K562 (cell line): ENCODE results near the gene SND1. TPM values are rescaled to one million over a fixed set of nuclear protein-coding genes. Genes with fewer than 3 reads are reported as not detected.

ENCODE experiments used
- ATAC-seq: fragments of 200-7000 bp; cut with Tn5 transposase; 3 replicates; pipeline ENCODE4 v1.9.1; 2020; ENCODE audit warnings: moderate library complexity
- BruUV-seq: library from RNA; stranded (reverse); fragments of 400-500 nt; replicated peaks from 2 replicates; lab custom pipeline; 2021; lab: Mats Ljungman, UMichigan
- CTCF ChIA-PET: fragments of 300-600 bp; formaldehyde crosslinking; extraction: SDS; loops from one replicate; lab custom pipeline; 2021; ENCODE audit warnings: low intra/inter-chr PET ratio; lab: Yijun Ruan, JAX
- POLR2A ChIA-PET: fragments of 300-600, 350-650 bp; sonication (Branson Sonifier 250); formaldehyde crosslinking; extraction: SDS; loops from one replicate; lab custom pipeline; 2021; ENCODE audit warnings: antibody characterized with exemption, inconsistent platforms; lab: Yijun Ruan, JAX
- DNase-seq, 4 experiments: peaks; one replicate each; pipeline versions ENCODE4 v3.0.0 to v3.0.0-alpha.2; 2011 to 2018; ENCODE audit warnings: low spot score in 3 of 4, mixed read lengths in 3 of 4; ENCODE audit errors: extremely low read depth in 1 of 4
- FAIRE-seq: peaks from 2 replicates; lab custom pipeline; 2011; peaks lifted over from hg19 to GRCh38; lab: Jason Lieb, UNC
- H2AFZ ChIP-seq: 2 replicates; pipeline ENCODE4 v1.6.0; 2011; ENCODE audit warnings: low read depth, low read length, control low read depth, inconsistent platforms
- H3K27ac ChIP-seq: fragments of 200-600 bp; 3 replicates; pipeline ENCODE4 v1.8.0; 2011; ENCODE audit warnings: low read depth, mild to moderate bottlenecking, control low read depth, inconsistent platforms, low read length, moderate library complexity, mixed read lengths; ENCODE audit errors: extremely low read depth
- H3K27me3 ChIP-seq, 2 experiments: fragments of 300-600 bp in 1 of 2; 2 replicates in 1 of 2; 3 replicates in 1 of 2; pipeline versions ENCODE4 v1.6.0 to v1.8.0; 2011; ENCODE audit warnings: inconsistent platforms in 2 of 2, low read length in 2 of 2, mild to moderate bottlenecking in 1 of 2, mixed read lengths in 1 of 2, moderate library complexity in 1 of 2; ENCODE audit not compliant: control insufficient read depth in 2 of 2, insufficient read depth in 2 of 2
- H3K36me3 ChIP-seq: fragments of 300-600 bp; 3 replicates; pipeline ENCODE4 v1.8.0; 2011; ENCODE audit warnings: mild to moderate bottlenecking, low read length, inconsistent platforms; ENCODE audit not compliant: control insufficient read depth, insufficient read depth
- H3K4me1 ChIP-seq, 2 experiments: fragments of 200-600 bp in 1 of 2; replicated peaks in 1 of 2; 2 replicates in 1 of 2; 3 replicates in 1 of 2; pipeline versions ENCODE4 v1.5.1 to v1.8.0; 2011; ENCODE audit warnings: inconsistent platforms in 2 of 2, low read length in 2 of 2, mild to moderate bottlenecking in 1 of 2, mixed read lengths in 1 of 2, moderate library complexity in 1 of 2; ENCODE audit not compliant: control insufficient read depth in 2 of 2, insufficient read depth in 2 of 2
- H3K4me2 ChIP-seq: 2 replicates; pipeline ENCODE4 v1.6.1; 2011; ENCODE audit warnings: low read length, control low read depth, inconsistent platforms, mixed read lengths; ENCODE audit not compliant: insufficient read depth
- H3K4me3 ChIP-seq: fragments of 200-600 bp; sonication (generic), shearing (Covaris generic); 2 replicates; pipeline ENCODE4 v1.5.1; 2016; ENCODE audit warnings: control low read depth, inconsistent platforms
- H3K79me2 ChIP-seq: fragments of 200-600 bp; 3 replicates; pipeline ENCODE4 v1.8.0; 2011; ENCODE audit warnings: low read length, inconsistent platforms; ENCODE audit not compliant: control insufficient read depth, insufficient read depth
- H3K9ac ChIP-seq, 2 experiments: 2 replicates each; pipeline versions ENCODE4 v1.6.0 to v1.6.1; 2011; ENCODE audit warnings: low read depth in 2 of 2, low read length in 2 of 2, control low read depth in 1 of 2, inconsistent platforms in 1 of 2, mild to moderate bottlenecking in 1 of 2, mixed read lengths in 1 of 2; ENCODE audit not compliant: insufficient read depth in 1 of 2
- H3K9me1 ChIP-seq: one replicate; pipeline ENCODE4 v1.6.0; 2011; ENCODE audit warnings: inconsistent platforms, mild to moderate bottlenecking, low read length, moderate library complexity; ENCODE audit not compliant: control insufficient read depth, insufficient read depth
- H3K9me3 ChIP-seq: replicated peaks from 2 replicates; pipeline ENCODE4 v1.5.1; 2011; ENCODE audit warnings: low read depth, low read length, inconsistent platforms; ENCODE audit not compliant: control insufficient read depth, insufficient read depth
- H4K20me1 ChIP-seq: replicated peaks from 2 replicates; pipeline ENCODE4 v1.6.1; 2011; ENCODE audit warnings: low read length, inconsistent platforms, mixed read lengths; ENCODE audit not compliant: control insufficient read depth, insufficient read depth
- CBFA2T3 ChIP-seq: fragments of 450-650 bp; IDR thresholded peaks from 2 replicates; pipeline ENCODE4 v1.6.1; 2017
- EGR1 ChIP-seq: fragments of 450-650 bp; conservative IDR thresholded peaks from 2 replicates; pipeline ENCODE4 v1.6.1; 2017; ENCODE audit warnings: mild to moderate bottlenecking
- FOSL1 ChIP-seq: fragments of 200-800 bp; sonication (Bioruptor generic); conservative IDR thresholded peaks from 2 replicates; pipeline ENCODE4 v1.6.1; 2016; ENCODE audit warnings: missing genetic modification characterization, missing compliant biosample characterization
- GTF2F1 ChIP-seq: IDR thresholded peaks from 2 replicates; pipeline ENCODE4 v1.6.1; 2011; ENCODE audit warnings: low read depth, low read length, improper control_type of control experiment
- JUND ChIP-seq, 2 experiments: IDR thresholded peaks; 2 replicates in 1 of 2; 3 replicates in 1 of 2; pipeline ENCODE4 v1.6.1; 2011; ENCODE audit warnings: borderline replicate concordance in 2 of 2, low read depth in 2 of 2, low read length in 2 of 2, improper control_type of control experiment in 1 of 2, missing biosample characterization in 1 of 2, missing genetic modification characterization in 1 of 2, missing genetic modification reagents in 1 of 2
- LCOR ChIP-seq: sonication (generic); formaldehyde crosslinking; IDR thresholded peaks from 2 replicates; pipeline ENCODE4 v1.8.0; 2022; ENCODE audit warnings: mild to moderate bottlenecking, missing genetic modification reagents
- NEUROD1 ChIP-seq: fragments of 150-350 bp; IDR thresholded peaks from 2 replicates; pipeline ENCODE4 v1.6.1; 2014; ENCODE audit warnings: borderline replicate concordance, low read length, low read depth; ENCODE audit not compliant: partially characterized antibody
- NR1H2 ChIP-seq: sonication (generic); formaldehyde crosslinking; IDR thresholded peaks from 2 replicates; pipeline ENCODE4 v1.4.0; 2020; ENCODE audit warnings: mild to moderate bottlenecking, missing genetic modification reagents
- PKNOX1 ChIP-seq: fragments of 450-650 bp; IDR thresholded peaks from 2 replicates; pipeline ENCODE4 v1.6.1; 2016
- RBM22 ChIP-seq: fragments of 200-400 bp; formaldehyde crosslinking; IDR thresholded peaks from 2 replicates; pipeline ENCODE4 v1.6.1; 2018; ENCODE audit warnings: low read length, low read depth; ENCODE audit not compliant: poor library complexity, severe bottlenecking
- RFX7 ChIP-seq: fragments of 250-450 bp; sonication (Bioruptor Pico); IDR thresholded peaks from 2 replicates; pipeline ENCODE4 v1.5.1; 2021; ENCODE audit warnings: mild to moderate bottlenecking
- STAT5A ChIP-seq: IDR thresholded peaks from 2 replicates; pipeline ENCODE4 v1.6.1; 2012; ENCODE audit warnings: low read length, inconsistent platforms, borderline replicate concordance
- TCF3 ChIP-seq: sonication (generic); formaldehyde crosslinking; IDR thresholded peaks from 2 replicates; pipeline ENCODE4 v1.4.0; 2020; ENCODE audit warnings: mild to moderate bottlenecking, missing genetic modification reagents
- TEAD2 ChIP-seq: fragments of 450-650 bp; IDR thresholded peaks from 2 replicates; pipeline ENCODE4 v1.6.1; 2016; ENCODE audit warnings: missing genetic modification characterization, control low read depth, missing compliant biosample characterization
- ZC3H4 ChIP-seq: sonication (generic); formaldehyde crosslinking; IDR thresholded peaks from 2 replicates; pipeline ENCODE4 v1.9.0; 2021; ENCODE audit warnings: missing genetic modification reagents, borderline replicate concordance
- ZNF165 ChIP-seq: fragments of 250-450 bp; sonication (Bioruptor Pico); IDR thresholded peaks from 2 replicates; pipeline ENCODE4 v1.4.0; 2020; ENCODE audit warnings: borderline replicate concordance
- ZNF384 ChIP-seq: IDR thresholded peaks from 2 replicates; pipeline ENCODE4 v1.6.1; 2012; ENCODE audit warnings: low read depth, low read length, improper control_type of control experiment
- WGBS: fragments of 100-300 bp; shearing (Covaris generic); methylation state at CpG from one replicate; pipeline ENCODE4 v1.1.6; 2016; ENCODE audit warnings: low coverage, mixed read lengths; ENCODE audit not compliant: insufficient coverage; ENCODE audit errors: missing lambda C conversion rate; 5-methylcytosine and 5-hydroxymethylcytosine counted together
- in situ Hi-C: fragments of 300-500 bp; cut with MboI; formaldehyde crosslinking; loops from 4 replicates; pipeline ENCODE4 v1.15.0; 2018; ENCODE audit warnings: inconsistent platforms, mixed read lengths
- intact Hi-C: fragments of 100-400 bp; cut with micrococcal nuclease; formaldehyde crosslinking; loops from 2 replicates; pipeline ENCODE4 v1.14.2; 2022
- polyA plus RNA-seq, 8 experiments: library from polyadenylated mRNA; depleted of rRNA in 4 of 8; stranded (reverse) in 5 of 8; unstranded in 3 of 8; fragments of >200 nt; fragmentation: Nextera tagmentation in 2 of 8; fragmentation: Illumina TruSeq in 1 of 8; extraction: Ambion mirVana in 2 of 8; extraction: Trizol in 1 of 8; gene quantifications; 2 replicates each; pipeline versions ENCODE4 v1.2.1 to v1.2.3, GENCODE V29; 2011 to 2014; ENCODE audit warnings: inconsistent platforms in 1 of 8, missing spikeins in 1 of 8
- total RNA-seq, 7 experiments: library from RNA; depleted of rRNA in 6 of 7; stranded (reverse); fragments of >200 nt in 6 of 7; fragmentation: Illumina TruSeq in 2 of 7; extraction: Trizol in 2 of 7; gene quantifications; 2 replicates each; pipeline versions ENCODE4 v1.2.1 to v1.2.3, GENCODE V29; 2011 to 2021; ENCODE audit warnings: low replicate concordance in 1 of 7

The SND1 gene
- total and polyA plus RNA-seq, 9 of the 15 experiments (the other 6 are each of a cell fraction or from before 2014, with no cell fraction given): 46.5 to 307 (median 191) TPM

GRCh38 chr7:127908430-127909258 is 256.6 kb downstream of the SND1 start:
- intact Hi-C loops (no loop called here), in situ Hi-C loops (no loop called here)
- H3K9me1 ChIP-seq: peaks cover 12% of the 10 kb centered on the region
- no peak overlapping the region for H3K27ac ChIP-seq
- TF ChIP-seq FOSL1 (tag): peak; percentile 42
- TF ChIP-seq GTF2F1: no peak
- TF ChIP-seq TEAD2: no peak
- TF ChIP-seq JUND (IDR thresholded peaks at IDR 0.05; ENCODE audit: borderline replicate concordance, low read depth, low read length): peak; percentile 62
- peak; percentile 9; the same call in 1 of the 3 replicates for TF ChIP-seq JUND (tag; IDR thresholded peaks at IDR 0.05; ENCODE audit: borderline replicate concordance, low read depth, low read length)
- no peak for TF ChIP-seq RFX7 (CRISPR knock-in tag)
- TF ChIP-seq NEUROD1: no peak
- TF ChIP-seq LCOR (CRISPR knock-in tag): 0 out of 2 replicates have a peak, but pooled peaks have one; percentile 11
- TF ChIP-seq EGR1: no peak
- TF ChIP-seq NR1H2 (CRISPR knock-in tag): 0 out of 2 replicates have a peak, but pooled peaks have one; percentile 46
- TF ChIP-seq PKNOX1: no peak
- no peak for TF ChIP-seq ZNF165 (CRISPR knock-in tag)
- no peak for TF ChIP-seq ZC3H4 (CRISPR knock-in tag)
- TF ChIP-seq STAT5A: no peak
- TF ChIP-seq ZNF384: 0 out of 2 replicates have a peak, but pooled peaks have one; percentile 16
- peak; percentile 47 for TF ChIP-seq RBM22
- peak; percentile 29; the same call in 1 of the 2 replicates for TF ChIP-seq CBFA2T3
- TF ChIP-seq TCF3: peak; percentile 31; the same call in 1 of the 2 replicates
- no TSS peak for BruUV-seq
- H2AFZ ChIP-seq: no peak overlapping the region
- no peak for DNase-seq
- peaks cover 3 to 21% of the 10 kb centered on the region in 2 experiments; a peak in 4 of 5 replicates for H3K4me1 ChIP-seq
- H3K9ac ChIP-seq: no peak overlapping the region
- FAIRE-seq: no peak
- H4K20me1 ChIP-seq: no peaks in the 10 kb centered on the region; the same call in 1 of the 2 replicates
- H3K9me3 ChIP-seq: no peaks in the 10 kb centered on the region
- H3K4me2 ChIP-seq: peak overlapping the region; percentile 0; the same call in 1 of the 2 replicates
- H3K79me2 ChIP-seq: peaks cover 20% of the 10 kb centered on the region
- POLR2A ChIA-PET: interaction anchor here (0.6 to 1.2 kb wide), 7 partner anchors 8 to 32 kb away, joined by 3 to 5 read pairs (median 3); no protein-coding TSS in a partner anchor
- CTCF ChIA-PET: no interaction called here
- H3K4me3 ChIP-seq: no peak overlapping the region
- ATAC-seq: peak; percentile 26
- 45% methylated on average over 4 of the region's 4 CpGs for whole genome bisulfite sequencing
- H3K36me3 ChIP-seq: peaks cover 70% of the 10 kb centered on the region
- H3K27me3 ChIP-seq: no peaks in the 10 kb centered on the region
